Dermis microvascular lymphatic vessel endothelial cell (primary cell): ENCODE data around the gene IL3RA. TPM values are rescaled to one million over a fixed set of nuclear protein-coding genes. Genes with fewer than 3 reads are reported as not detected.
"Not testable (repeated sequence)": the region's sequence is repeated elsewhere in the genome, so short reads cannot be mapped to it uniquely, and the experiment has no call there.

Experiments used
- DNase-seq, 2 donors: peaks; one replicate each; pipeline versions ENCODE4 v3.0.0 to v3.0.0-alpha.2; 2010; ENCODE audit warnings: low read depth in 2 of 2
- total RNA-seq: library from RNA; depleted of rRNA; stranded (reverse); fragments of >200 nt; gene quantifications from 2 replicates; pipeline ENCODE4 v1.2.1, GENCODE V29; 2014

The IL3RA gene
- total RNA-seq, 1 donor from 2014 or later = 15.9 TPM

- no peak for DNase-seq
Measured at GRCh38 chrX:1330605-1331004, 6.0 kb upstream of the IL3RA start.

- DNase-seq = not testable (repeated sequence)
Measured at GRCh38 chrX:1332433-1332832, 4.2 kb upstream of the IL3RA start.

GRCh38 chrX:1334854-1335253, 1.7 kb upstream of the IL3RA start:
- no peak for DNase-seq

GRCh38 chrX:1336948-1337779, 579 bp downstream of the IL3RA start:
- no peak for DNase-seq

GRCh38 chrX:1341545-1342184, 5.1 kb downstream of the IL3RA start:
- DNase-seq = no peak

- DNase-seq = not testable (repeated sequence)
Measured at GRCh38 chrX:1349606-1350005, 13.0 kb downstream of the IL3RA start.

GRCh38 chrX:1351981-1352714, 15.6 kb downstream of the IL3RA start:
- DNase-seq = no peak

GRCh38 chrX:1354036-1355019, 17.7 kb downstream of the IL3RA start:
- DNase-seq = no peak

GRCh38 chrX:1355131-1356046, 18.8 kb downstream of the IL3RA start:
- no peak for DNase-seq

GRCh38 chrX:1357993-1358392, 21.4 kb downstream of the IL3RA start:
- no peak for DNase-seq

GRCh38 chrX:1358793-1359476, 22.4 kb downstream of the IL3RA start:
- no peak for DNase-seq

GRCh38 chrX:1359477-1359873, 22.9 kb downstream of the IL3RA start:
- DNase-seq = no peak

GRCh38 chrX:1360171-1360570, 23.6 kb downstream of the IL3RA start:
- DNase-seq = no peak

- DNase-seq = no peak
Measured at GRCh38 chrX:1361275-1361674, 24.7 kb downstream of the IL3RA start.

GRCh38 chrX:1361910-1362309, 25.3 kb downstream of the IL3RA start:
- DNase-seq = no peak

- DNase-seq = not testable (repeated sequence)
Measured at GRCh38 chrX:1366363-1366762, 29.8 kb downstream of the IL3RA start.

- DNase-seq = no peak
Measured at GRCh38 chrX:1368385-1368698, 31.8 kb downstream of the IL3RA start.

- no peak for DNase-seq
Measured at GRCh38 chrX:1378306-1378759, 41.7 kb downstream of the IL3RA start.

GRCh38 chrX:1380672-1381233, 44.2 kb downstream of the IL3RA start:
- no peak for DNase-seq
